HG03469 (cell line): Measurements from ENCODE around the gene OR10K1.
"Not testable (repeated sequence)": the region's sequence is repeated elsewhere in the genome, so short reads cannot be mapped to it uniquely, and the experiment has no call there.

Experiments used
- ATAC-seq: cut with Tn5 transposase; IDR thresholded peaks from one replicate; pipeline ENCODE4 v1.9.1; 2021; ENCODE audit warnings: mild to moderate bottlenecking, moderate library complexity, moderate number of reproducible peaks; ENCODE audit not compliant: unreplicated experiment

Gene OR10K1

GRCh38 chr1:158461534-158461933, at the start of gene OR10K1:
TSS of gene OR10K1 (plus strand) at chr1:158461834. CDS start at chr1:158465562, 3,728 bp downstream.
- ATAC-seq: no peak

- no peak for ATAC-seq
Observed at GRCh38 chr1:158414651-158415345, 46.8 kb upstream of the OR10K1 start.

- ATAC-seq: no peak
Observed at GRCh38 chr1:158417586-158417985, 44.0 kb upstream of the OR10K1 start.

GRCh38 chr1:158422212-158422611, 39.4 kb upstream of the OR10K1 start:
- ATAC-seq: no peak

- no peak for ATAC-seq
Observed at GRCh38 chr1:158425027-158425426, 36.6 kb upstream of the OR10K1 start.

- ATAC-seq: no peak
Observed at GRCh38 chr1:158426137-158426536, 35.5 kb upstream of the OR10K1 start, which contains the start of gene OR10K2. TSS of gene OR10K2 (minus strand) at chr1:158426237. CDS start at chr1:158420866, 5,371 bp downstream.

- ATAC-seq: not testable (repeated sequence)
Observed at GRCh38 chr1:158430163-158430562, 31.5 kb upstream of the OR10K1 start.

GRCh38 chr1:158434741-158435140, 26.9 kb upstream of the OR10K1 start:
- no peak for ATAC-seq

- ATAC-seq: no peak
Observed at GRCh38 chr1:158445376-158445775, 16.3 kb upstream of the OR10K1 start.

- no peak for ATAC-seq
Observed at GRCh38 chr1:158454537-158454936, 7.1 kb upstream of the OR10K1 start.

- ATAC-seq: no peak
Observed at GRCh38 chr1:158457246-158457645, 4.4 kb upstream of the OR10K1 start.

- ATAC-seq: no peak
Observed at GRCh38 chr1:158458263-158458662, 3.4 kb upstream of the OR10K1 start.

GRCh38 chr1:158471920-158472319, 10.3 kb downstream of the OR10K1 start, which contains the start of gene OR10R2:
TSS of gene OR10R2 (plus strand) at chr1:158472220. CDS start at chr1:158472326, 106 bp downstream.
- ATAC-seq: no peak

GRCh38 chr1:158485455-158485854, 23.8 kb downstream of the OR10K1 start:
- no peak for ATAC-seq

- no peak for ATAC-seq
Observed at GRCh38 chr1:158491316-158491715, 29.7 kb downstream of the OR10K1 start.

GRCh38 chr1:158493054-158493453, 31.4 kb downstream of the OR10K1 start:
- ATAC-seq: no peak

- no peak for ATAC-seq
Observed at GRCh38 chr1:158494796-158495195, 33.2 kb downstream of the OR10K1 start.

- ATAC-seq: no peak
Observed at GRCh38 chr1:158496374-158496773, 34.7 kb downstream of the OR10K1 start.

- no peak for ATAC-seq
Observed at GRCh38 chr1:158506369-158506987, 44.8 kb downstream of the OR10K1 start.

GRCh38 chr1:158507511-158507910, 45.9 kb downstream of the OR10K1 start:
- ATAC-seq: no peak

GRCh38 chr1:158509471-158510156, 48.0 kb downstream of the OR10K1 start:
- no peak for ATAC-seq

- no peak for ATAC-seq
Observed at GRCh38 chr1:158516966-158517365, 55.3 kb downstream of the OR10K1 start.
